ENCODE data around the gene RBBP4. TPM values are rescaled to one million over a fixed set of nuclear protein-coding genes. Genes with fewer than 3 reads are reported as not detected.

The RBBP4 gene
- polyA plus RNA-seq, 1 donor from 2014 or later: 270 TPM

DNA sequence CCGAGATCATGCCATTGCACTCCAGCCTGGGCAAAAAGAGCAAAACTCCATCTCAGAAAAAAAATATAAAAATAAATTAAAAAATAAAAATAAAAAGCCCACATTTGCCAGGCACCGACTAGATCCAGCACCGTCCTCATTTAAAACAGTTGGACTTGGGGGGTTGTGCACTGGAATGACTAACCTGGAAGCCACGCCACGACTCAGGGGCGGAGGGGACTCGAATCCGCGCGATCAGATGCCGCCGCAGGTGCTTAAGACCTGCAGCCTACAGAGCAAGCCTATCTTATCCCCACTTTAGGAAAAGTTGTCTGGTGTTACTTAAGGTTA, 39.2 kb upstream of the RBBP4 start:
- Histone ChIP-seq H3K79me2 (replicated peaks; ENCODE audit: insufficient read depth, low read length) (no peaks in the 10 kb centered on the region), H2AFZ (ENCODE audit: low read depth, low read length) (no peak overlapping the region), H3K9ac (ENCODE audit: low read length) (no peak overlapping the region), H3K9me2 (ENCODE audit: insufficient read depth, low read length) (no peaks in the 10 kb centered on the region), H3K27ac (ENCODE audit: low read length) (no peak overlapping the region), H3K9me3 (ENCODE audit: low read length) (no peaks in the 10 kb centered on the region), H3K36me3 (ENCODE audit: insufficient read depth, low read length) (no peaks in the 10 kb centered on the region), H3F3A (ENCODE audit: insufficient read depth, low read length, poor library complexity, severe bottlenecking) (no peaks in the 10 kb centered on the region), H3K27me3 (ENCODE audit: insufficient read depth, low read depth, low read length) (no peaks in the 10 kb centered on the region), H3K4me2 (ENCODE audit: low read length) (no peak overlapping the region), H4K20me1 (ENCODE audit: insufficient read depth) (no peaks in the 10 kb centered on the region), H3K4me3 (ENCODE audit: low read length) (peak overlapping the region; percentile 10)
- TF ChIP-seq TAF1 (IDR thresholded peaks at IDR 0.05; ENCODE audit: low read depth): no peak
- no peak for TF ChIP-seq MXI1 (conservative IDR thresholded peaks at IDR 0.05; ENCODE audit: poor library complexity, severe bottlenecking)

DNA sequence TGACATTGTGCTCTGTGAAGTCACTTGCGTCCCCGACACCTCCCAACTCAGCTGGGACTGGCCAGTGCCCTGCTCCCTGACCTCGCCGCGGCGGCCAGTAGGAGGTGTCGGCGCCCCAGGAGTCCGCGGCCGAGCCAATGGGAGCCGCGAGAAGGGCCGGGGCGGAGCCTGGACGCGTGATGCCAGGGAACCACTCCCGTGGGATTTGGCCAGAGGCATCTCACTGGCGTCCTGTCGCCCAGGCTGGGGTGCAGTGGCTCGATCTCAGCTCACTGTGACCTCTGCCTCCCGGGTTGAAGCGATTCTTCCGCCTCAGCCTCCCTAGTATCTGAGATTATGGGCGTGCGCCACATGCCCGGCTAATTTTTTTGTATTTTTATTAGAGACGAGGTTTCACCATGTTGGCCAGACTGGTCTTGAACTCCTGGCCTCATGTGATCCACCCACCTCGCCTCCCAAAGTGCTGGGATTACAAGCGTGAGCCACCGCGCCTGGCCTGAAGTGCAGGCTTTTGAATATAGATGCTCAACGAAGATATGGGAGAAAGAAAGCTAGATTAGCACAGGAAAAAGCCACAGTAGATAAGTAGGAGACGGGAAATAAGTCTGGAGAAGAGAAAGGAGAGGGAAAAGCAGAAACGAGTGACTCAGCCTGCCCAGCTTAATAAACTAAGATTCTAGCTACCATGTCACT, 38.7 kb upstream of the RBBP4 start:
- no peak overlapping the region for H3K9ac ChIP-seq (ENCODE audit: low read length)
- no peaks in the 10 kb centered on the region for H3K27me3 ChIP-seq (ENCODE audit: insufficient read depth, low read depth, low read length)
- H3K79me2 ChIP-seq (replicated peaks; ENCODE audit: insufficient read depth, low read length): no peaks in the 10 kb centered on the region
- H3K4me2 ChIP-seq (ENCODE audit: low read length): no peak overlapping the region
- no peak for TF ChIP-seq EP300 (conservative IDR thresholded peaks at IDR 0.05; ENCODE audit: poor library complexity, severe bottlenecking)
- TF ChIP-seq RAD21 (conservative IDR thresholded peaks at IDR 0.05): no peak
- TF ChIP-seq POLR2AphosphoS5 (IDR thresholded peaks at IDR 0.05): no peak
- TF ChIP-seq EZH2 (IDR thresholded peaks at IDR 0.05; ENCODE audit: borderline replicate concordance, insufficient read depth, low read length, poor library complexity, severe bottlenecking): no peak
- no peak for TF ChIP-seq TAF1 (IDR thresholded peaks at IDR 0.05; ENCODE audit: low read depth)
- no peak for TF ChIP-seq MXI1 (conservative IDR thresholded peaks at IDR 0.05; ENCODE audit: poor library complexity, severe bottlenecking)
- TF ChIP-seq, protein P1, sequence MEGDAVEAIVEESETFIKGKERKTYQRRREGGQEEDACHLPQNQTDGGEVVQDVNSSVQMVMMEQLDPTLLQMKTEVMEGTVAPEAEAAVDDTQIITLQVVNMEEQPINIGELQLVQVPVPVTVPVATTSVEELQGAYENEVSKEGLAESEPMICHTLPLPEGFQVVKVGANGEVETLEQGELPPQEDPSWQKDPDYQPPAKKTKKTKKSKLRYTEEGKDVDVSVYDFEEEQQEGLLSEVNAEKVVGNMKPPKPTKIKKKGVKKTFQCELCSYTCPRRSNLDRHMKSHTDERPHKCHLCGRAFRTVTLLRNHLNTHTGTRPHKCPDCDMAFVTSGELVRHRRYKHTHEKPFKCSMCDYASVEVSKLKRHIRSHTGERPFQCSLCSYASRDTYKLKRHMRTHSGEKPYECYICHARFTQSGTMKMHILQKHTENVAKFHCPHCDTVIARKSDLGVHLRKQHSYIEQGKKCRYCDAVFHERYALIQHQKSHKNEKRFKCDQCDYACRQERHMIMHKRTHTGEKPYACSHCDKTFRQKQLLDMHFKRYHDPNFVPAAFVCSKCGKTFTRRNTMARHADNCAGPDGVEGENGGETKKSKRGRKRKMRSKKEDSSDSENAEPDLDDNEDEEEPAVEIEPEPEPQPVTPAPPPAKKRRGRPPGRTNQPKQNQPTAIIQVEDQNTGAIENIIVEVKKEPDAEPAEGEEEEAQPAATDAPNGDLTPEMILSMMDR (IDR thresholded peaks at IDR 0.05; ENCODE audit: poor library complexity, severe bottlenecking): no peak
- TF ChIP-seq SMC3 (conservative IDR thresholded peaks at IDR 0.05; ENCODE audit: poor library complexity): no peak
- TF ChIP-seq, protein P2, sequence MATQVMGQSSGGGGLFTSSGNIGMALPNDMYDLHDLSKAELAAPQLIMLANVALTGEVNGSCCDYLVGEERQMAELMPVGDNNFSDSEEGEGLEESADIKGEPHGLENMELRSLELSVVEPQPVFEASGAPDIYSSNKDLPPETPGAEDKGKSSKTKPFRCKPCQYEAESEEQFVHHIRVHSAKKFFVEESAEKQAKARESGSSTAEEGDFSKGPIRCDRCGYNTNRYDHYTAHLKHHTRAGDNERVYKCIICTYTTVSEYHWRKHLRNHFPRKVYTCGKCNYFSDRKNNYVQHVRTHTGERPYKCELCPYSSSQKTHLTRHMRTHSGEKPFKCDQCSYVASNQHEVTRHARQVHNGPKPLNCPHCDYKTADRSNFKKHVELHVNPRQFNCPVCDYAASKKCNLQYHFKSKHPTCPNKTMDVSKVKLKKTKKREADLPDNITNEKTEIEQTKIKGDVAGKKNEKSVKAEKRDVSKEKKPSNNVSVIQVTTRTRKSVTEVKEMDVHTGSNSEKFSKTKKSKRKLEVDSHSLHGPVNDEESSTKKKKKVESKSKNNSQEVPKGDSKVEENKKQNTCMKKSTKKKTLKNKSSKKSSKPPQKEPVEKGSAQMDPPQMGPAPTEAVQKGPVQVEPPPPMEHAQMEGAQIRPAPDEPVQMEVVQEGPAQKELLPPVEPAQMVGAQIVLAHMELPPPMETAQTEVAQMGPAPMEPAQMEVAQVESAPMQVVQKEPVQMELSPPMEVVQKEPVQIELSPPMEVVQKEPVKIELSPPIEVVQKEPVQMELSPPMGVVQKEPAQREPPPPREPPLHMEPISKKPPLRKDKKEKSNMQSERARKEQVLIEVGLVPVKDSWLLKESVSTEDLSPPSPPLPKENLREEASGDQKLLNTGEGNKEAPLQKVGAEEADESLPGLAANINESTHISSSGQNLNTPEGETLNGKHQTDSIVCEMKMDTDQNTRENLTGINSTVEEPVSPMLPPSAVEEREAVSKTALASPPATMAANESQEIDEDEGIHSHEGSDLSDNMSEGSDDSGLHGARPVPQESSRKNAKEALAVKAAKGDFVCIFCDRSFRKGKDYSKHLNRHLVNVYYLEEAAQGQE (IDR thresholded peaks at IDR 0.05; ENCODE audit: borderline replicate concordance): no peak
- peak overlapping the region; percentile 10 for H3K4me3 ChIP-seq (ENCODE audit: low read length)
- H4K20me1 ChIP-seq (ENCODE audit: insufficient read depth): no peaks in the 10 kb centered on the region
- no peak overlapping the region for H2AFZ ChIP-seq (ENCODE audit: low read depth, low read length)
- H3K9me3 ChIP-seq (ENCODE audit: low read length): no peaks in the 10 kb centered on the region
- no peaks in the 10 kb centered on the region for H3F3A ChIP-seq (ENCODE audit: insufficient read depth, low read length, poor library complexity, severe bottlenecking)
- no peaks in the 10 kb centered on the region for H3K9me2 ChIP-seq (ENCODE audit: insufficient read depth, low read length)
- no peak overlapping the region for H3K27ac ChIP-seq (ENCODE audit: low read length)
- no peaks in the 10 kb centered on the region for H3K36me3 ChIP-seq (ENCODE audit: insufficient read depth, low read length)
